WTC11 (cell line): Measurements from ENCODE around the gene PRDM12. TPM values are rescaled to one million over a fixed set of nuclear protein-coding genes. Genes with fewer than 3 reads are reported as not detected.

Source experiments
- ATAC-seq: fragments of 200-7000 bp; cut with Tn5 transposase; 2 replicates; pipeline ENCODE4 v1.10.0; 2021; ENCODE audit warnings: mild to moderate bottlenecking, moderate library complexity
- CTCF ChIA-PET: fragments of 300-600 bp; sonication (Branson Sonifier 250); formaldehyde crosslinking; loops from one replicate; lab custom pipeline; 2021; ENCODE audit warnings: antibody characterized with exemption; lab: Charles Lee
- POLR2A ChIA-PET: fragments of 350-600 bp; sonication (Branson Sonifier 250); formaldehyde crosslinking; loops from one replicate; lab custom pipeline; 2021; ENCODE audit warnings: antibody characterized with exemption; lab: Charles Lee
- DNase-seq: peaks from one replicate; pipeline ENCODE4 v3.0.0; 2021; ENCODE audit warnings: low spot score
- H3K27ac Mint-ChIP-seq: 2 replicates; pipeline ENCODE4 v1.8.0; 2021; ENCODE audit warnings: mixed read lengths
- H3K27me3 Mint-ChIP-seq: 2 replicates; pipeline ENCODE4 v1.8.0; 2021; ENCODE audit warnings: low read depth, mild to moderate bottlenecking, moderate library complexity, mixed read lengths
- H3K36me3 Mint-ChIP-seq: 2 replicates; pipeline ENCODE4 v1.8.0; 2021; ENCODE audit warnings: mixed read lengths
- H3K4me1 Mint-ChIP-seq: 2 replicates; pipeline ENCODE4 v1.8.0; 2022; ENCODE audit warnings: mixed read lengths
- H3K4me3 Mint-ChIP-seq: 2 replicates; pipeline ENCODE4 v1.8.0; 2021; ENCODE audit warnings: mild to moderate bottlenecking, moderate library complexity, mixed read lengths
- H3K9me3 Mint-ChIP-seq: 2 replicates; pipeline ENCODE4 v1.8.0; 2021; ENCODE audit warnings: mixed read lengths
- ATF6 ChIP-seq: sonication (generic); formaldehyde crosslinking; IDR thresholded peaks from 2 replicates; pipeline ENCODE4 v1.8.1; 2023; ENCODE audit warnings: mild to moderate bottlenecking, missing genetic modification reagents
- CREB1 ChIP-seq: sonication (generic); formaldehyde crosslinking; IDR thresholded peaks from 2 replicates; pipeline ENCODE4 v1.8.0; 2023; ENCODE audit warnings: mild to moderate bottlenecking, missing genetic modification reagents
- E2F1 ChIP-seq: sonication (generic); formaldehyde crosslinking; IDR thresholded peaks from 2 replicates; pipeline ENCODE4 v1.8.0; 2022; ENCODE audit warnings: mild to moderate bottlenecking, missing genetic modification reagents
- E2F4 ChIP-seq: sonication (generic); formaldehyde crosslinking; IDR thresholded peaks from 2 replicates; pipeline ENCODE4 v1.8.1; 2022; ENCODE audit warnings: low read depth, mild to moderate bottlenecking, moderate library complexity, missing genetic modification reagents, borderline replicate concordance
- EMX1 ChIP-seq: fragments of 250-450 bp; sonication (Bioruptor Pico); IDR thresholded peaks from 2 replicates; pipeline ENCODE4 v1.8.0; 2021; ENCODE audit warnings: mild to moderate bottlenecking
- ERG ChIP-seq: fragments of 250-450 bp; sonication (Bioruptor Pico); IDR thresholded peaks from 2 replicates; pipeline ENCODE4 v1.8.0; 2021; ENCODE audit warnings: mild to moderate bottlenecking
- ETV6 ChIP-seq: sonication (generic); formaldehyde crosslinking; IDR thresholded peaks from 2 replicates; pipeline ENCODE4 v1.8.1; 2022; ENCODE audit warnings: mild to moderate bottlenecking, missing genetic modification reagents
- FOXJ3 ChIP-seq: sonication (generic); formaldehyde crosslinking; IDR thresholded peaks from 2 replicates; pipeline ENCODE4 v1.9.0; 2021; ENCODE audit warnings: missing genetic modification reagents, mild to moderate bottlenecking, borderline replicate concordance
- FOXK1 ChIP-seq: sonication (generic); formaldehyde crosslinking; IDR thresholded peaks from 2 replicates; pipeline ENCODE4 v1.8.0; 2022; ENCODE audit warnings: mild to moderate bottlenecking, moderate library complexity, missing genetic modification reagents
- FOXP1 ChIP-seq: sonication (generic); formaldehyde crosslinking; IDR thresholded peaks from 2 replicates; pipeline ENCODE4 v1.8.0; 2022; ENCODE audit warnings: missing genetic modification reagents, mild to moderate bottlenecking, moderate library complexity, borderline replicate concordance
- FOXP4 ChIP-seq: sonication (generic); formaldehyde crosslinking; IDR thresholded peaks from 2 replicates; pipeline ENCODE4 v1.8.0; 2022; ENCODE audit warnings: mild to moderate bottlenecking, missing genetic modification reagents
- GRHL2 ChIP-seq: fragments of 250-450 bp; sonication (Bioruptor Pico); IDR thresholded peaks from 2 replicates; pipeline ENCODE4 v1.8.0; 2022; ENCODE audit warnings: mild to moderate bottlenecking, moderate library complexity; ENCODE audit not compliant: insufficient replicate concordance, severe bottlenecking
- GTF2I ChIP-seq: fragments of 250-450 bp; sonication (Bioruptor Pico); conservative IDR thresholded peaks from 2 replicates; pipeline ENCODE4 v1.4.0; 2021; ENCODE audit warnings: mild to moderate bottlenecking
- HMGA2 ChIP-seq: fragments of 250-450 bp; sonication (Bioruptor Pico); IDR thresholded peaks from 2 replicates; pipeline ENCODE4 v1.4.0; 2021; ENCODE audit warnings: mild to moderate bottlenecking, moderate library complexity
- MYBL2 ChIP-seq: sonication (generic); formaldehyde crosslinking; IDR thresholded peaks from 2 replicates; pipeline ENCODE4 v1.8.1; 2023; ENCODE audit warnings: mild to moderate bottlenecking, moderate library complexity, missing genetic modification reagents
- NFYB ChIP-seq: sonication (generic); formaldehyde crosslinking; conservative IDR thresholded peaks from 2 replicates; pipeline ENCODE4 v1.8.0; 2022; ENCODE audit warnings: low read depth, missing genetic modification reagents
- RELA ChIP-seq: sonication (generic); formaldehyde crosslinking; IDR thresholded peaks from 2 replicates; pipeline ENCODE4 v1.8.1; 2022; ENCODE audit warnings: missing genetic modification reagents, mild to moderate bottlenecking, borderline replicate concordance
- RORB ChIP-seq: fragments of 250-450 bp; sonication (Bioruptor Pico); IDR thresholded peaks from 2 replicates; pipeline ENCODE4 v1.9.0; 2021; ENCODE audit warnings: mild to moderate bottlenecking
- TCF7 ChIP-seq: sonication (generic); formaldehyde crosslinking; IDR thresholded peaks from 2 replicates; pipeline ENCODE4 v1.8.0; 2022; ENCODE audit warnings: mild to moderate bottlenecking, low read depth, missing genetic modification reagents, moderate library complexity
- TEAD1 ChIP-seq: sonication (generic); formaldehyde crosslinking; IDR thresholded peaks from 2 replicates; pipeline ENCODE4 v1.8.0; 2022; ENCODE audit warnings: mild to moderate bottlenecking, missing genetic modification reagents
- ZBTB43 ChIP-seq: sonication (generic); formaldehyde crosslinking; IDR thresholded peaks from 2 replicates; pipeline ENCODE4 v1.8.1; 2023; ENCODE audit warnings: mild to moderate bottlenecking, missing genetic modification reagents
- ZMAT4 ChIP-seq: fragments of 250-450 bp; sonication (Bioruptor Pico); IDR thresholded peaks from 2 replicates; pipeline ENCODE4 v1.9.0; 2021; ENCODE audit warnings: mild to moderate bottlenecking
- ZNF263 ChIP-seq: sonication (generic); formaldehyde crosslinking; IDR thresholded peaks from 2 replicates; pipeline ENCODE4 v1.8.1; 2022; ENCODE audit warnings: low read depth, mild to moderate bottlenecking, moderate library complexity, missing genetic modification reagents
- ZNF671 ChIP-seq: fragments of 250-450 bp; sonication (Bioruptor Pico); IDR thresholded peaks from 2 replicates; pipeline ENCODE4 v1.8.0; 2021; ENCODE audit warnings: mild to moderate bottlenecking
- total RNA-seq: library from RNA; stranded (reverse); gene quantifications from 3 replicates; pipeline ENCODE4 v1.2.3, GENCODE V29; 2021

The PRDM12 gene
- total RNA-seq, 1 experiment from 2014 or later = 0.09 TPM

- no peak for TF ChIP-seq ZBTB43 (CRISPR knock-in tag)
- no peak for TF ChIP-seq E2F1 (CRISPR knock-in tag)
- no peak for TF ChIP-seq TCF7
- no peak for TF ChIP-seq HMGA2 (CRISPR knock-in tag)
- no peak for TF ChIP-seq GTF2I (CRISPR knock-in tag)
- TF ChIP-seq RORB (CRISPR knock-in tag) = no peak
- TF ChIP-seq MYBL2 (CRISPR knock-in tag) = no peak
- no peak for TF ChIP-seq ZNF263 (CRISPR knock-in tag)
- no peak for TF ChIP-seq RELA (CRISPR knock-in tag)
- no peak for TF ChIP-seq GRHL2 (CRISPR knock-in tag)
- TF ChIP-seq CREB1 (CRISPR knock-in tag) = no peak
- TF ChIP-seq ZMAT4 (CRISPR knock-in tag) = no peak
- no peak for TF ChIP-seq ETV6
- TF ChIP-seq FOXJ3 = no peak
- TF ChIP-seq FOXK1 (CRISPR knock-in tag) = no peak
- TF ChIP-seq, all 79 proteins: peak for 0
- Mint-ChIP-seq H3K9me3 (no peaks in the 10 kb centered on the region), H3K36me3 (peaks cover 32% of the 10 kb centered on the region), H3K27ac (no peak overlapping the region), H3K4me1 (peaks cover 18% of the 10 kb centered on the region), H3K27me3 (no peaks in the 10 kb centered on the region), H3K4me3 (no peak overlapping the region)
- ATAC-seq (no peak), DNase-seq (no peak)
- CTCF ChIA-PET = interaction anchor here (0.6 to 0.8 kb wide), 2 partner anchors 30 to 399 kb away, joined by 3 to 4 read pairs; no protein-coding TSS in a partner anchor
- POLR2A ChIA-PET = no interaction called here
These were observed 29.1 kb upstream of the PRDM12 start for GRCh38 chr9:130635306-130635705.

- H3K9me3 Mint-ChIP-seq = no peaks in the 10 kb centered on the region
- no peak overlapping the region for H3K27ac Mint-ChIP-seq
- POLR2A ChIA-PET = no interaction called here
- CTCF ChIA-PET = interaction anchor here (0.6 kb wide), 3 partner anchors 48 to 399 kb away, joined by 3 to 4 read pairs (median 4); no protein-coding TSS in a partner anchor
- no peak overlapping the region for H3K4me3 Mint-ChIP-seq
- H3K27me3 Mint-ChIP-seq = no peaks in the 10 kb centered on the region
- H3K36me3 Mint-ChIP-seq = peaks cover 29% of the 10 kb centered on the region
- ATAC-seq (no peak), DNase-seq (no peak)
- peaks cover 15% of the 10 kb centered on the region for H3K4me1 Mint-ChIP-seq
- TF ChIP-seq ZNF671 (CRISPR knock-in tag) (no peak), E2F4 (CRISPR knock-in tag) (no peak), ERG (CRISPR knock-in tag) (no peak), EMX1 (no peak), FOXP1 (CRISPR knock-in tag) (no peak), TEAD1 (CRISPR knock-in tag) (no peak), FOXP4 (CRISPR knock-in tag) (no peak), ATF6 (CRISPR knock-in tag) (no peak), NFYB (CRISPR knock-in tag) (no peak)
These were observed 28.4 kb upstream of the PRDM12 start for GRCh38 chr9:130635721-130636647.
